ENCODE results near the gene SFT2D2. TPM values are rescaled to one million over a fixed set of nuclear protein-coding genes. Genes with fewer than 3 reads are reported as not detected.

The SFT2D2 gene
- polyA plus RNA-seq, 1 donor (not counting 4 experiments of a cell fraction or from before 2014, with no cell fraction given), result 27.6 TPM

DNA sequence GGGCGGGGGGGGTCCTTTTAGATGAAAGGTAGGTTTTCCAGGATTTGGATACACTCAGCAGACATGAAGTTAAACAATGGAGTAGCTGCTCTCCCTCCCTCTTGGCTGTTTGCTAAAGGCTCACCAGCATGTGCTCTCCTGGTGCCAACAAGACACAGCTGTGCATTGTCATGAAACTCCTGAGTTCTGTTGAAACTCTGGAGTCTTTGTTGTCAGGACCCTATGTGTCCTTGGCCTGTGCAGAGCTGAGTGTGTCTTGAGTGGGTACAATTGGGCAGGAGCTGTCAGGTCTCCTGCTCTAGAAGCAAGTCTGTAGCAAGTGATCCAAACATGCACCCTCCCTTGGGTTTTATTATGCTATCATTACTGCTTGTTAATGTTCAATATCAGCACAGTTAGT is 67.6 kb downstream of the SFT2D2 start:
- Histone ChIP-seq H3K36me3 (ENCODE audit: control insufficient read depth in 2 of 2, extremely low read depth in 1 of 2, insufficient read depth in 2 of 2, low read length in 2 of 2) (peaks cover 0 to 1% of the 10 kb centered on the region in 2 experiments), H3K4me2 (ENCODE audit: control insufficient read depth, extremely low read depth, insufficient read depth, low read depth, low read length) (no peak overlapping the region), H3K9me1 (ENCODE audit: control insufficient read depth, extremely low read depth, insufficient read depth, low read length) (no peaks in the 10 kb centered on the region), H3K79me2 (ENCODE audit: control insufficient read depth, insufficient read depth, low read length) (no peaks in the 10 kb centered on the region), H4K20me1 (ENCODE audit: control insufficient read depth, extremely low read depth, insufficient read depth, low read length) (no peaks in the 10 kb centered on the region), H3K27me3 (ENCODE audit: control insufficient read depth, extremely low read depth, insufficient read depth, low read length) (no peaks in the 10 kb centered on the region), H3K4me1 (ENCODE audit: control insufficient read depth, extremely low read depth, insufficient read depth, low read length) (peaks cover 2% of the 10 kb centered on the region), H3K27ac (ENCODE audit: control insufficient read depth, insufficient read depth, low read length) (no peak overlapping the region), H3K9me3 (ENCODE audit: control insufficient read depth, low read depth, low read length) (no peaks in the 10 kb centered on the region), H2AFZ (ENCODE audit: control insufficient read depth, low read length) (no peak overlapping the region), H3K9ac (ENCODE audit: control insufficient read depth, extremely low read depth, insufficient read depth, low read length) (no peak overlapping the region), H3K4me3 (ENCODE audit: control insufficient read depth in 2 of 3, extremely low read depth in 1 of 3, insufficient read depth in 2 of 3, low read depth in 1 of 3, low read length in 3 of 3) (no peak overlapping the region)
- TF ChIP-seq EZH2 (IDR thresholded peaks at IDR 0.05; ENCODE audit: low read length), result no peak
- TF ChIP-seq, protein P1, sequence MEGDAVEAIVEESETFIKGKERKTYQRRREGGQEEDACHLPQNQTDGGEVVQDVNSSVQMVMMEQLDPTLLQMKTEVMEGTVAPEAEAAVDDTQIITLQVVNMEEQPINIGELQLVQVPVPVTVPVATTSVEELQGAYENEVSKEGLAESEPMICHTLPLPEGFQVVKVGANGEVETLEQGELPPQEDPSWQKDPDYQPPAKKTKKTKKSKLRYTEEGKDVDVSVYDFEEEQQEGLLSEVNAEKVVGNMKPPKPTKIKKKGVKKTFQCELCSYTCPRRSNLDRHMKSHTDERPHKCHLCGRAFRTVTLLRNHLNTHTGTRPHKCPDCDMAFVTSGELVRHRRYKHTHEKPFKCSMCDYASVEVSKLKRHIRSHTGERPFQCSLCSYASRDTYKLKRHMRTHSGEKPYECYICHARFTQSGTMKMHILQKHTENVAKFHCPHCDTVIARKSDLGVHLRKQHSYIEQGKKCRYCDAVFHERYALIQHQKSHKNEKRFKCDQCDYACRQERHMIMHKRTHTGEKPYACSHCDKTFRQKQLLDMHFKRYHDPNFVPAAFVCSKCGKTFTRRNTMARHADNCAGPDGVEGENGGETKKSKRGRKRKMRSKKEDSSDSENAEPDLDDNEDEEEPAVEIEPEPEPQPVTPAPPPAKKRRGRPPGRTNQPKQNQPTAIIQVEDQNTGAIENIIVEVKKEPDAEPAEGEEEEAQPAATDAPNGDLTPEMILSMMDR (optimal IDR thresholded peaks at IDR 0.05 in 1 of 3, IDR thresholded peaks at IDR 0.05 in 1 of 3, conservative IDR thresholded peaks at IDR 0.05 in 1 of 3; ENCODE audit: extremely low read depth in 1 of 3, insufficient read depth in 2 of 3, low read length in 3 of 3), result no peak
- dilution Hi-C loops (cut with MboI; ENCODE audit: extremely low pct_ligation_motif_present, low sequenced_read_pairs), result no loop called here
- FAIRE-seq (no peak), DNase-seq (ENCODE audit: low read depth, low spot score) (no peak)

DNA sequence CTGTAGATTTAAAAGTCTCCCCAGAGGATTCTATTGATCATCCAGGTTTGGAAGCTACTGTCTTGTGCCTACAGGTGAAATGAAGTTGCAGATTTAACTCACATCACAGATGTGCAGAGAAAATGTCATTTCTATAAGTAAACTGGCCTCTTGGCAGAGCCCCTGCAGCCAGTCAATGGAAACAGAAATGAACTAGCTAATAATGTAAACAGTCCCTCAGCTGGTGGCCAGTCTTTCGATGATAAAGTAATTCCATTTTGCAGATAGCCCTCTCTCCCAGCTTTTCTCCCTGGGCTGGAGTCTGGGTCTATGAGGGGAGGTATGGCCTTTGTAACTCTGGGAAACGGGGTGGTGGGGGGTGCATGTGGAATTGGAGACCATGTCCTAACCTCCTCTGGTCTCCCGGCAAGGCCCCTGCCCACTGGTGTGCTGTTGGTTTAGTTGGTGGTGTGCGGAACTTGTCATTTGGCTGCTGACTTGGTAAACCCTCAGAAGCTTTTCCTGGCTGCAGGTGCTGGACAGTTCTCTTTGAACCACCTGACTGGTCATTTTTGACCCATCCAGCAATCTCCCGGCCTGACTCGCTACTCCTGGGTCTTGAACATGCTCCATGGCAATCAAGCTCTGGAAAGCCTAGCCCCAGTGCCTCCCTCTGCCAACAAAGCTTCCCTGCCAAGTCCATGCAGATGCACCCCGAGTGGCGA is 69.8 kb downstream of the SFT2D2 start:
- Histone ChIP-seq H3K27ac (ENCODE audit: control insufficient read depth, insufficient read depth, low read length) (no peak overlapping the region), H3K4me1 (ENCODE audit: control insufficient read depth, extremely low read depth, insufficient read depth, low read length) (peaks cover under 1% of the 10 kb centered on the region), H3K36me3 (ENCODE audit: control insufficient read depth in 2 of 2, extremely low read depth in 1 of 2, insufficient read depth in 2 of 2, low read length in 2 of 2) (peaks cover 0 to 1% of the 10 kb centered on the region in 2 experiments), H3K79me2 (ENCODE audit: control insufficient read depth, insufficient read depth, low read length) (no peaks in the 10 kb centered on the region), H3K27me3 (ENCODE audit: control insufficient read depth, extremely low read depth, insufficient read depth, low read length) (no peaks in the 10 kb centered on the region), H3K4me3 (ENCODE audit: control insufficient read depth in 2 of 3, extremely low read depth in 1 of 3, insufficient read depth in 2 of 3, low read depth in 1 of 3, low read length in 3 of 3) (no peak overlapping the region), H3K4me2 (ENCODE audit: control insufficient read depth, extremely low read depth, insufficient read depth, low read depth, low read length) (no peak overlapping the region), H3K9me1 (ENCODE audit: control insufficient read depth, extremely low read depth, insufficient read depth, low read length) (no peaks in the 10 kb centered on the region), H3K9me3 (ENCODE audit: control insufficient read depth, low read depth, low read length) (no peaks in the 10 kb centered on the region), H4K20me1 (ENCODE audit: control insufficient read depth, extremely low read depth, insufficient read depth, low read length) (no peaks in the 10 kb centered on the region), H3K9ac (ENCODE audit: control insufficient read depth, extremely low read depth, insufficient read depth, low read length) (no peak overlapping the region), H2AFZ (ENCODE audit: control insufficient read depth, low read length) (no peak overlapping the region)
- FAIRE-seq (no peak), DNase-seq (ENCODE audit: low read depth, low spot score) (no peak)
- dilution Hi-C loops (cut with MboI; ENCODE audit: extremely low pct_ligation_motif_present, low sequenced_read_pairs), result no loop called here
- no peak for TF ChIP-seq EZH2 (IDR thresholded peaks at IDR 0.05; ENCODE audit: low read length)
- TF ChIP-seq, protein P1 (optimal IDR thresholded peaks at IDR 0.05 in 1 of 3, IDR thresholded peaks at IDR 0.05 in 1 of 3, conservative IDR thresholded peaks at IDR 0.05 in 1 of 3; ENCODE audit: extremely low read depth in 1 of 3, insufficient read depth in 2 of 3, low read length in 3 of 3), result no peak

Measured in keratinocyte (primary cell).